ENCODE data around the gene NTHL1. TPM values are rescaled to one million over a fixed set of nuclear protein-coding genes. Genes with fewer than 3 reads are reported as not detected.

NTHL1 gene
- total and polyA plus RNA-seq, 2 experiments from 2014 or later: 84.6 to 87.9 TPM

DNA sequence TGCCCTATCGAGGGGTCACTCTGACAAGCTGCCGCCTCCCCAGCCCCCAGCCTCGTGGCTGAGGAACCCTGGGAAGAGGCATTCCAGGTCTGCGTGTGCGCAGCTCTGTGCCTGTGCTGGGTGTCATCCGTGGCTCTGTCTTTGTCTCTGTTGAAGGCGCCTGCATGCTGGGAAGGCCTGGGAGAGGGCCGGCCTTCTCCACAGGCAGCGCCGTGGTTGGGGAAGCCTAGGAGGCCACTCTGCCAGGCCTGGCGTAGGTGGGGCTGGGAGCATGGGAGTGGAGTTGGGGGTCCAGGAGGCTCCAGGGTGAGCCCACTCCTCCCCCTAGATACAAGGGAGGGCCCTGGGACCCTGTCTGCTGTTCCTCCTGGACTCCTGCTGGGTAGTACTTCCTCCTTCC, 17.6 kb downstream of the NTHL1 start:
- 0 out of 3 replicates have a peak, but pooled peaks cover 3% of the 10 kb centered on the region for H3K4me1 Mint-ChIP-seq
- no peaks in the 10 kb centered on the region for H4K20me1 ChIP-seq (replicated peaks; ENCODE audit: insufficient read depth)
- H3K79me2 ChIP-seq (replicated peaks; ENCODE audit: insufficient read depth): no peaks in the 10 kb centered on the region
- DNase-seq (ENCODE audit: low spot score): no peak
- no peaks in the 10 kb centered on the region for H3K4me1 ChIP-seq (ENCODE audit: insufficient read depth)
- H3K4me2 ChIP-seq: no peak overlapping the region
- TF ChIP-seq ZNF114 (CRISPR knock-in tag; IDR thresholded peaks at IDR 0.05): no peak
- no peak for TF ChIP-seq POLR2AphosphoS5 (IDR thresholded peaks at IDR 0.05; ENCODE audit: low read depth)
- TF ChIP-seq ZNF331 (CRISPR knock-in tag; IDR thresholded peaks at IDR 0.05; ENCODE audit: low read depth): no peak
- TF ChIP-seq, protein P1, sequence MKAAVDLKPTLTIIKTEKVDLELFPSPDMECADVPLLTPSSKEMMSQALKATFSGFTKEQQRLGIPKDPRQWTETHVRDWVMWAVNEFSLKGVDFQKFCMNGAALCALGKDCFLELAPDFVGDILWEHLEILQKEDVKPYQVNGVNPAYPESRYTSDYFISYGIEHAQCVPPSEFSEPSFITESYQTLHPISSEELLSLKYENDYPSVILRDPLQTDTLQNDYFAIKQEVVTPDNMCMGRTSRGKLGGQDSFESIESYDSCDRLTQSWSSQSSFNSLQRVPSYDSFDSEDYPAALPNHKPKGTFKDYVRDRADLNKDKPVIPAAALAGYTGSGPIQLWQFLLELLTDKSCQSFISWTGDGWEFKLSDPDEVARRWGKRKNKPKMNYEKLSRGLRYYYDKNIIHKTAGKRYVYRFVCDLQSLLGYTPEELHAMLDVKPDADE (IDR thresholded peaks at IDR 0.05): no peak
- TF ChIP-seq EZH2phosphoT487 (IDR thresholded peaks at IDR 0.05; ENCODE audit: unreplicated experiment): no peak
- no peak for TF ChIP-seq JUNB (IDR thresholded peaks at IDR 0.05; ENCODE audit: unreplicated experiment)
- TF ChIP-seq, protein P2, sequence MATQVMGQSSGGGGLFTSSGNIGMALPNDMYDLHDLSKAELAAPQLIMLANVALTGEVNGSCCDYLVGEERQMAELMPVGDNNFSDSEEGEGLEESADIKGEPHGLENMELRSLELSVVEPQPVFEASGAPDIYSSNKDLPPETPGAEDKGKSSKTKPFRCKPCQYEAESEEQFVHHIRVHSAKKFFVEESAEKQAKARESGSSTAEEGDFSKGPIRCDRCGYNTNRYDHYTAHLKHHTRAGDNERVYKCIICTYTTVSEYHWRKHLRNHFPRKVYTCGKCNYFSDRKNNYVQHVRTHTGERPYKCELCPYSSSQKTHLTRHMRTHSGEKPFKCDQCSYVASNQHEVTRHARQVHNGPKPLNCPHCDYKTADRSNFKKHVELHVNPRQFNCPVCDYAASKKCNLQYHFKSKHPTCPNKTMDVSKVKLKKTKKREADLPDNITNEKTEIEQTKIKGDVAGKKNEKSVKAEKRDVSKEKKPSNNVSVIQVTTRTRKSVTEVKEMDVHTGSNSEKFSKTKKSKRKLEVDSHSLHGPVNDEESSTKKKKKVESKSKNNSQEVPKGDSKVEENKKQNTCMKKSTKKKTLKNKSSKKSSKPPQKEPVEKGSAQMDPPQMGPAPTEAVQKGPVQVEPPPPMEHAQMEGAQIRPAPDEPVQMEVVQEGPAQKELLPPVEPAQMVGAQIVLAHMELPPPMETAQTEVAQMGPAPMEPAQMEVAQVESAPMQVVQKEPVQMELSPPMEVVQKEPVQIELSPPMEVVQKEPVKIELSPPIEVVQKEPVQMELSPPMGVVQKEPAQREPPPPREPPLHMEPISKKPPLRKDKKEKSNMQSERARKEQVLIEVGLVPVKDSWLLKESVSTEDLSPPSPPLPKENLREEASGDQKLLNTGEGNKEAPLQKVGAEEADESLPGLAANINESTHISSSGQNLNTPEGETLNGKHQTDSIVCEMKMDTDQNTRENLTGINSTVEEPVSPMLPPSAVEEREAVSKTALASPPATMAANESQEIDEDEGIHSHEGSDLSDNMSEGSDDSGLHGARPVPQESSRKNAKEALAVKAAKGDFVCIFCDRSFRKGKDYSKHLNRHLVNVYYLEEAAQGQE (IDR thresholded peaks at IDR 0.05; ENCODE audit: unreplicated experiment): no peak
- TF ChIP-seq NANOG (IDR thresholded peaks at IDR 0.05; ENCODE audit: borderline replicate concordance): no peak
- TF ChIP-seq CREB1 (CRISPR knock-in tag; IDR thresholded peaks at IDR 0.05; ENCODE audit: low read depth): no peak
- TF ChIP-seq, protein P3, sequence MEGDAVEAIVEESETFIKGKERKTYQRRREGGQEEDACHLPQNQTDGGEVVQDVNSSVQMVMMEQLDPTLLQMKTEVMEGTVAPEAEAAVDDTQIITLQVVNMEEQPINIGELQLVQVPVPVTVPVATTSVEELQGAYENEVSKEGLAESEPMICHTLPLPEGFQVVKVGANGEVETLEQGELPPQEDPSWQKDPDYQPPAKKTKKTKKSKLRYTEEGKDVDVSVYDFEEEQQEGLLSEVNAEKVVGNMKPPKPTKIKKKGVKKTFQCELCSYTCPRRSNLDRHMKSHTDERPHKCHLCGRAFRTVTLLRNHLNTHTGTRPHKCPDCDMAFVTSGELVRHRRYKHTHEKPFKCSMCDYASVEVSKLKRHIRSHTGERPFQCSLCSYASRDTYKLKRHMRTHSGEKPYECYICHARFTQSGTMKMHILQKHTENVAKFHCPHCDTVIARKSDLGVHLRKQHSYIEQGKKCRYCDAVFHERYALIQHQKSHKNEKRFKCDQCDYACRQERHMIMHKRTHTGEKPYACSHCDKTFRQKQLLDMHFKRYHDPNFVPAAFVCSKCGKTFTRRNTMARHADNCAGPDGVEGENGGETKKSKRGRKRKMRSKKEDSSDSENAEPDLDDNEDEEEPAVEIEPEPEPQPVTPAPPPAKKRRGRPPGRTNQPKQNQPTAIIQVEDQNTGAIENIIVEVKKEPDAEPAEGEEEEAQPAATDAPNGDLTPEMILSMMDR (conservative IDR thresholded peaks at IDR 0.05; ENCODE audit: low read depth in 2 of 2): no peak
- no peak for TF ChIP-seq STAT1 (IDR thresholded peaks at IDR 0.05; ENCODE audit: unreplicated experiment)
- no peak for TF ChIP-seq EZH2 (IDR thresholded peaks at IDR 0.05; ENCODE audit: low read depth, unreplicated experiment)
- TF ChIP-seq, protein P4, sequence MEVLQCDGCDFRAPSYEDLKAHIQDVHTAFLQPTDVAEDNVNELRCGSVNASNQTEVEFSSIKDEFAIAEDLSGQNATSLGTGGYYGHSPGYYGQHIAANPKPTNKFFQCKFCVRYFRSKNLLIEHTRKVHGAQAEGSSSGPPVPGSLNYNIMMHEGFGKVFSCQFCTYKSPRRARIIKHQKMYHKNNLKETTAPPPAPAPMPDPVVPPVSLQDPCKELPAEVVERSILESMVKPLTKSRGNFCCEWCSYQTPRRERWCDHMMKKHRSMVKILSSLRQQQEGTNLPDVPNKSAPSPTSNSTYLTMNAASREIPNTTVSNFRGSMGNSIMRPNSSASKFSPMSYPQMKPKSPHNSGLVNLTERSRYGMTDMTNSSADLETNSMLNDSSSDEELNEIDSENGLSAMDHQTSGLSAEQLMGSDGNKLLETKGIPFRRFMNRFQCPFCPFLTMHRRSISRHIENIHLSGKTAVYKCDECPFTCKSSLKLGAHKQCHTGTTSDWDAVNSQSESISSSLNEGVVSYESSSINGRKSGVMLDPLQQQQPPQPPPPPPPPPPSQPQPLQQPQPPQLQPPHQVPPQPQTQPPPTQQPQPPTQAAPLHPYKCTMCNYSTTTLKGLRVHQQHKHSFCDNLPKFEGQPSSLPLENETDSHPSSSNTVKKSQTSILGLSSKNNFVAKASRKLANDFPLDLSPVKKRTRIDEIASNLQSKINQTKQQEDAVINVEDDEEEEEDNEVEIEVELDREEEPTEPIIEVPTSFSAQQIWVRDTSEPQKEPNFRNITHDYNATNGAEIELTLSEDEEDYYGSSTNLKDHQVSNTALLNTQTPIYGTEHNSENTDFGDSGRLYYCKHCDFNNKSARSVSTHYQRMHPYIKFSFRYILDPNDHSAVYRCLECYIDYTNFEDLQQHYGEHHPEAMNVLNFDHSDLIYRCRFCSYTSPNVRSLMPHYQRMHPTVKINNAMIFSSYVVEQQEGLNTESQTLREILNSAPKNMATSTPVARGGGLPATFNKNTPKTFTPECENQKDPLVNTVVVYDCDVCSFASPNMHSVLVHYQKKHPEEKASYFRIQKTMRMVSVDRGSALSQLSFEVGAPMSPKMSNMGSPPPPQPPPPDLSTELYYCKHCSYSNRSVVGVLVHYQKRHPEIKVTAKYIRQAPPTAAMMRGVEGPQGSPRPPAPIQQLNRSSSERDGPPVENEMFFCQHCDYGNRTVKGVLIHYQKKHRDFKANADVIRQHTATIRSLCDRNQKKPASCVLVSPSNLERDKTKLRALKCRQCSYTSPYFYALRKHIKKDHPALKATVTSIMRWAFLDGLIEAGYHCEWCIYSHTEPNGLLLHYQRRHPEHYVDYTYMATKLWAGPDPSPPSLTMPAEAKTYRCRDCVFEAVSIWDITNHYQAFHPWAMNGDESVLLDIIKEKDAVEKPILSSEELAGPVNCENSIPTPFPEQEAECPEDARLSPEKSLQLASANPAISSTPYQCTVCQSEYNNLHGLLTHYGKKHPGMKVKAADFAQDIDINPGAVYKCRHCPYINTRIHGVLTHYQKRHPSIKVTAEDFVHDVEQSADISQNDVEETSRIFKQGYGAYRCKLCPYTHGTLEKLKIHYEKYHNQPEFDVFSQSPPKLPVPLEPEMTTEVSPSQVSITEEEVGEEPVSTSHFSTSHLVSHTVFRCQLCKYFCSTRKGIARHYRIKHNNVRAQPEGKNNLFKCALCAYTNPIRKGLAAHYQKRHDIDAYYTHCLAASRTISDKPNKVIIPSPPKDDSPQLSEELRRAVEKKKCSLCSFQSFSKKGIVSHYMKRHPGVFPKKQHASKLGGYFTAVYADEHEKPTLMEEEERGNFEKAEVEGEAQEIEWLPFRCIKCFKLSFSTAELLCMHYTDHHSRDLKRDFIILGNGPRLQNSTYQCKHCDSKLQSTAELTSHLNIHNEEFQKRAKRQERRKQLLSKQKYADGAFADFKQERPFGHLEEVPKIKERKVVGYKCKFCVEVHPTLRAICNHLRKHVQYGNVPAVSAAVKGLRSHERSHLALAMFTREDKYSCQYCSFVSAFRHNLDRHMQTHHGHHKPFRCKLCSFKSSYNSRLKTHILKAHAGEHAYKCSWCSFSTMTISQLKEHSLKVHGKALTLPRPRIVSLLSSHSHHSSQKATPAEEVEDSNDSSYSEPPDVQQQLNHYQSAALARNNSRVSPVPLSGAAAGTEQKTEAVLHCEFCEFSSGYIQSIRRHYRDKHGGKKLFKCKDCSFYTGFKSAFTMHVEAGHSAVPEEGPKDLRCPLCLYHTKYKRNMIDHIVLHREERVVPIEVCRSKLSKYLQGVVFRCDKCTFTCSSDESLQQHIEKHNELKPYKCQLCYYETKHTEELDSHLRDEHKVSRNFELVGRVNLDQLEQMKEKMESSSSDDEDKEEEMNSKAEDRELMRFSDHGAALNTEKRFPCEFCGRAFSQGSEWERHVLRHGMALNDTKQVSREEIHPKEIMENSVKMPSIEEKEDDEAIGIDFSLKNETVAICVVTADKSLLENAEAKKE (CRISPR knock-in tag; IDR thresholded peaks at IDR 0.05): no peak
- H3K9me2 ChIP-seq (ENCODE audit: insufficient read depth): no peaks in the 10 kb centered on the region
- H3F3A ChIP-seq (replicated peaks; ENCODE audit: low read depth): no peaks in the 10 kb centered on the region
- H3K36me3 ChIP-seq (ENCODE audit: insufficient read depth): no peaks in the 10 kb centered on the region
- no peaks in the 10 kb centered on the region for H3K36me3 Mint-ChIP-seq (ENCODE audit: low read depth)
- H3K27me3 Mint-ChIP-seq (ENCODE audit: insufficient read depth, low read depth, poor library complexity): peaks cover 11% of the 10 kb centered on the region
- H3K27me3 ChIP-seq (ENCODE audit: insufficient read depth): peaks cover 27% of the 10 kb centered on the region
- H2AFZ ChIP-seq: no peak overlapping the region
- ATAC-seq: no peak
- H3K4me3 ChIP-seq: no peak overlapping the region
- no peak overlapping the region for H3K27ac Mint-ChIP-seq
- H3K27ac ChIP-seq (ENCODE audit: low read depth): no peak overlapping the region
- no peaks in the 10 kb centered on the region for H3K9me3 Mint-ChIP-seq
- H3K4me3 Mint-ChIP-seq: no peak overlapping the region

Data from GM23338 (cell line).